B cell (primary cell): ENCODE results near the gene MYO1E. TPM values are rescaled to one million over a fixed set of nuclear protein-coding genes. Genes with fewer than 3 reads are reported as not detected.

Source experiments
- ATAC-seq: fragments of 200-7000 bp; cut with Tn5 transposase; one replicate; pipeline ENCODE4 v1.10.0; 2021; ENCODE audit warnings: low read depth, mild to moderate bottlenecking, moderate number of reproducible peaks, moderate library complexity
- CTCF ChIA-PET: fragments of 350-600 bp; sonication (Branson Sonifier 250); formaldehyde crosslinking; loops from one replicate; lab custom pipeline; 2021; ENCODE audit warnings: antibody characterized with exemption, inconsistent platforms; lab: Charles Lee
- POLR2A ChIA-PET: fragments of 350-600 bp; sonication (Branson Sonifier 250); formaldehyde crosslinking; loops from one replicate; lab custom pipeline; 2021; ENCODE audit warnings: antibody characterized with exemption; lab: Charles Lee
- DNase-seq: peaks from one replicate; pipeline ENCODE4 v3.0.0; 2013
- H2AFZ ChIP-seq: 2 replicates; pipeline ENCODE4 v1.6.1; 2012; ENCODE audit warnings: mild to moderate bottlenecking, low read depth, low read length; ENCODE audit not compliant: insufficient read depth, poor library complexity, severe bottlenecking
- H3K27ac ChIP-seq, 2 donors: 1 replicate in 1 of 2; 2 replicates in 1 of 2; pipeline ENCODE4 v1.5.1; 2012 to 2013; ENCODE audit warnings: low read length in 2 of 2, mild to moderate bottlenecking in 2 of 2, moderate library complexity in 1 of 2
- H3K27me3 ChIP-seq, 4 experiments: fragments of 200-600 bp in 1 of 4; sonication (generic) in 1 of 4; replicated peaks in 1 of 4; 1 replicate in 2 of 4; 2 replicates in 2 of 4; pipeline versions ENCODE4 v1.6.1 to v1.7.0; 2013 to 2016; ENCODE audit warnings: low read length in 3 of 4, mild to moderate bottlenecking in 2 of 4, mixed read lengths in 1 of 4, moderate library complexity in 1 of 4; ENCODE audit not compliant: insufficient read depth in 4 of 4, control insufficient read depth in 3 of 4; ENCODE audit errors: control extremely low read depth in 1 of 4
- H3K36me3 ChIP-seq, 2 experiments: replicated peaks in 1 of 2; 1 replicate in 1 of 2; 2 replicates in 1 of 2; pipeline versions ENCODE4 v1.6.1 to v1.7.1; 2013; ENCODE audit warnings: low read length in 1 of 2; ENCODE audit not compliant: insufficient read depth in 2 of 2, control insufficient read depth in 1 of 2; ENCODE audit errors: control extremely low read depth in 1 of 2, extremely low read depth in 1 of 2
- H3K4me1 ChIP-seq, 2 donors: fragments of 200-600 bp in 1 of 2; sonication (generic) in 1 of 2; 1 replicate in 1 of 2; 2 replicates in 1 of 2; pipeline versions ENCODE4 v1.5.1 to v1.6.1; 2013 to 2017; ENCODE audit warnings: low read length in 2 of 2; ENCODE audit not compliant: control insufficient read depth in 2 of 2, insufficient read depth in 2 of 2
- H3K4me2 ChIP-seq: replicated peaks from 2 replicates; pipeline ENCODE3; 2012; ENCODE audit warnings: mild to moderate bottlenecking, low read depth, low read length; ENCODE audit not compliant: poor library complexity, severe bottlenecking
- H3K4me3 ChIP-seq, 5 experiments: fragments of 200-600 bp in 1 of 5; sonication (generic) in 1 of 5; 1 replicate in 3 of 5; 2 replicates in 2 of 5; pipeline versions ENCODE4 v1.5.1 to v1.7.0; 2011 to 2016; ENCODE audit warnings: low read length in 4 of 5, mild to moderate bottlenecking in 4 of 5, low read depth in 2 of 5, control low read depth in 1 of 5, moderate library complexity in 1 of 5; ENCODE audit not compliant: insufficient read depth in 1 of 5; ENCODE audit errors: control extremely low read depth in 1 of 5, extremely low read depth in 1 of 5
- H3K79me2 ChIP-seq: fragments of 200-600 bp; sonication (generic); one replicate; pipeline ENCODE4 v1.6.0; 2016; ENCODE audit warnings: low read length; ENCODE audit not compliant: control insufficient read depth, insufficient read depth
- H3K9ac ChIP-seq: fragments of 200-600 bp; sonication (generic); 2 replicates; pipeline ENCODE4 v1.6.1; 2017; ENCODE audit warnings: mild to moderate bottlenecking, low read length, moderate library complexity
- H3K9me3 ChIP-seq, 3 donors: one replicate each; pipeline versions ENCODE4 v1.6.1 to v1.7.1; 2013; ENCODE audit warnings: low read length in 2 of 3; ENCODE audit not compliant: control insufficient read depth in 2 of 3, insufficient read depth in 1 of 3; ENCODE audit errors: control extremely low read depth in 1 of 3
- H4K20me1 ChIP-seq: 2 replicates; pipeline ENCODE4 v1.6.0; 2012; ENCODE audit warnings: mild to moderate bottlenecking, low read length; ENCODE audit not compliant: insufficient read depth, control insufficient read depth, poor library complexity, severe bottlenecking
- H3K27ac Mint-ChIP-seq: one replicate; pipeline ENCODE4 v1.8.0; 2021; ENCODE audit warnings: mixed read lengths
- H3K27me3 Mint-ChIP-seq: one replicate; pipeline ENCODE4 v1.8.0; 2021; ENCODE audit warnings: mixed read lengths
- H3K4me1 Mint-ChIP-seq: one replicate; pipeline ENCODE4 v1.8.0; 2021; ENCODE audit warnings: mixed read lengths
- H3K4me3 Mint-ChIP-seq: one replicate; pipeline ENCODE4 v1.8.0; 2021; ENCODE audit warnings: mixed read lengths
- H3K9me3 Mint-ChIP-seq: one replicate; pipeline ENCODE4 v1.8.0; 2022; ENCODE audit warnings: mixed read lengths; ENCODE audit not compliant: insufficient read depth
- EZH2 ChIP-seq: IDR thresholded peaks from 2 replicates; pipeline ENCODE4 v1.6.1; 2012; ENCODE audit warnings: borderline replicate concordance, low read depth, mild to moderate bottlenecking, moderate library complexity, low read length; ENCODE audit not compliant: insufficient read depth, poor library complexity, severe bottlenecking
- WGBS: methylation state at CpG from one replicate; pipeline ENCODE4 v1.1.5; 2013; ENCODE audit warnings: missing lambda C conversion rate; ENCODE audit not compliant: insufficient coverage; 5-methylcytosine and 5-hydroxymethylcytosine counted together
- intact Hi-C: fragments of 100-400 bp; cut with micrococcal nuclease; formaldehyde crosslinking; loops from one replicate; pipeline ENCODE4 v1.10.0; 2022
- polyA plus RNA-seq: library from polyadenylated mRNA; depleted of rRNA; stranded (reverse); fragments of >200 nt; gene quantifications from 2 replicates; pipeline ENCODE4 v1.2.3, GENCODE V29; 2012
- total RNA-seq, 2 donors: library from RNA; stranded (reverse); fragments of 120-200 nt in 1 of 2; gene quantifications; 1 replicate in 1 of 2; 2 replicates in 1 of 2; pipeline versions ENCODE4 v1.2.3 to v1.2.4, GENCODE V29; 2013 to 2022
- TF ChIP-seq, protein P1 (sequence below): fragments of 200-600 bp; IDR thresholded peaks from one replicate; pipeline ENCODE4 v1.8.0; 2022; ENCODE audit warnings: antibody characterized with exemption, mild to moderate bottlenecking

The MYO1E gene
- total and polyA plus RNA-seq, 2 donors (not counting 1 experiment from before 2014, with no cell fraction given) = 11.9 to 100.0 TPM

DNA sequence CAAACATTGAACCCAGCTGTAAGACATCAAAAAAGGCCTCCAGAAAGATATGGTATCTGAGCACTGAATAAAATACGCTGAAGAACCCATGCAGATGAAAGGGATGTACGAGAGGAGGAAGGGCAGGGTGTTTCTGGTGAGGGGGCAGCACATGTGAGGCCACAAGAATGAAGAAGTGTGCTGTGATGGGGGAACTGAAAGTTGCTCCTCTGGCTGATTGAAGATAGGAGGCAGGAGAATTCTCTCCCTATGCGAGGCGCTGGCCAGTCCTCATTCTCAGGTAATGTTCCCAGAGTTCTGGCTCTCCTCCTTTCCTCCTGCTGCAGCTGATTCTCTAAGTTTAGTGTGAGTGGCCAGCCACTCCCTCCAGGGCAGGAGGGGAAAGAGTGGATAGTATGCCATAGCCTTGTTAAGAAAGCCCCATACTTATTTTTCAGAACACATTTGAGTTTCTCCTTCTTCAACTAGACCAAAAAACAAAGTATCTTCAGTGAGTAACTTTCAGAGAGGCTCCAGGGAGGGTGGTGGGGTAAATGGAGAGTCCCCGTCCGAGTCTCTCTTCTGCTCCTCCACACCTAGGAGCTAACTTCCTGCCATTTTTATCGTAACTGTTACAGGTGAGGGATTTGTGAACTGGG is 26.9 kb upstream of the MYO1E start:
- DNase-seq (peak; percentile 89), ATAC-seq (peak; percentile 95)
- intact Hi-C loops = loop anchor here (1.0 to 5.0 kb wide), 4 partner anchors 14 to 99 kb away; partner anchors contain the start of gene MYO1E
- H3K4me3 Mint-ChIP-seq = peak overlapping the region; percentile 80
- Histone ChIP-seq H3K4me2 (peak overlapping the region; percentile 81), H3K79me2 (peaks cover 25% of the 10 kb centered on the region), H3K9ac (peak overlapping the region; percentile 48), H3K4me3 (peak overlapping the region; percentile 21 to 48 (median 35)), H3K9me3 (no peaks in the 10 kb centered on the region), H3K36me3 (no peaks in the 10 kb centered on the region), H3K4me1 (peaks cover 73 to 81% of the 10 kb centered on the region in 2 donors), H4K20me1 (no peaks in the 10 kb centered on the region), H2AFZ (peak overlapping the region; percentile 17), H3K27me3 (no peaks in the 10 kb centered on the region), H3K27ac (peak overlapping the region; percentile 70 to 89)
- ChIA-PET POLR2A (interaction anchor here (0.7 to 2.0 kb wide), 3 partner anchors 11 to 155 kb away, joined by 3 to 7 read pairs (median 5); no protein-coding TSS in a partner anchor), CTCF (interaction anchor here (1.1 to 3.3 kb wide), 5 partner anchors 11 to 162 kb away, joined by 3 to 27 read pairs (median 3); no protein-coding TSS in a partner anchor)
- peaks cover 78% of the 10 kb centered on the region for H3K4me1 Mint-ChIP-seq
- H3K27ac Mint-ChIP-seq = peak overlapping the region; percentile 93
- WGBS = 0% methylated on average over 2 of the region's 7 CpGs
- no peaks in the 10 kb centered on the region for H3K27me3 Mint-ChIP-seq
- no peaks in the 10 kb centered on the region for H3K9me3 Mint-ChIP-seq
- no peak for TF ChIP-seq EZH2
- TF ChIP-seq, protein P1, sequence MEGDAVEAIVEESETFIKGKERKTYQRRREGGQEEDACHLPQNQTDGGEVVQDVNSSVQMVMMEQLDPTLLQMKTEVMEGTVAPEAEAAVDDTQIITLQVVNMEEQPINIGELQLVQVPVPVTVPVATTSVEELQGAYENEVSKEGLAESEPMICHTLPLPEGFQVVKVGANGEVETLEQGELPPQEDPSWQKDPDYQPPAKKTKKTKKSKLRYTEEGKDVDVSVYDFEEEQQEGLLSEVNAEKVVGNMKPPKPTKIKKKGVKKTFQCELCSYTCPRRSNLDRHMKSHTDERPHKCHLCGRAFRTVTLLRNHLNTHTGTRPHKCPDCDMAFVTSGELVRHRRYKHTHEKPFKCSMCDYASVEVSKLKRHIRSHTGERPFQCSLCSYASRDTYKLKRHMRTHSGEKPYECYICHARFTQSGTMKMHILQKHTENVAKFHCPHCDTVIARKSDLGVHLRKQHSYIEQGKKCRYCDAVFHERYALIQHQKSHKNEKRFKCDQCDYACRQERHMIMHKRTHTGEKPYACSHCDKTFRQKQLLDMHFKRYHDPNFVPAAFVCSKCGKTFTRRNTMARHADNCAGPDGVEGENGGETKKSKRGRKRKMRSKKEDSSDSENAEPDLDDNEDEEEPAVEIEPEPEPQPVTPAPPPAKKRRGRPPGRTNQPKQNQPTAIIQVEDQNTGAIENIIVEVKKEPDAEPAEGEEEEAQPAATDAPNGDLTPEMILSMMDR = no peak

DNA sequence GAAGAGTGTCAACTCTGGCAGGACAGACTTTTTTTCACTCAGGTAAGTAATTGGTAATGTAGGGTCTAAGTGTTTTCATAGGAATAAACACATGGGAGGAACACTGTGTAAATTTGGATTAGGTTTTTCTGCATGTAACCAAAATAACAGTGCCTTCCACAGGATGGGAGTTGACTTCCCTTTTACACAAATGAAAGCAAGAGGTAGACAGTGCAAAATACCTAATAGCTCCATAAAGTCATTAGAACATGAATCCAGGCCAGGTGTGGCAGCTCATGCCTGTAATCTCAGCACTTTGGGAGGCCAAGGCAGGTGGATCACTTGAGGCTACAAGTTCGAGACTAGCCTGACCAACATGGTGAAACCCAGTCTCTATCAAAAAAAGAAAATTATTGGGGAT is 25.5 kb upstream of the MYO1E start:
- Mint-ChIP-seq H3K4me3 (peak overlapping the region; percentile 44), H3K27ac (peak overlapping the region; percentile 66), H3K27me3 (no peaks in the 10 kb centered on the region), H3K9me3 (no peaks in the 10 kb centered on the region), H3K4me1 (peaks cover 74% of the 10 kb centered on the region)
- Histone ChIP-seq H3K4me3 (no peak overlapping the region), H3K27ac (peak overlapping the region; percentile 70 to 89), H3K27me3 (no peaks in the 10 kb centered on the region), H4K20me1 (no peaks in the 10 kb centered on the region), H3K4me1 (peaks cover 73 to 77% of the 10 kb centered on the region in 2 donors), H3K9ac (peak overlapping the region; percentile 7), H2AFZ (no peak overlapping the region), H3K79me2 (peaks cover 11% of the 10 kb centered on the region), H3K9me3 (no peaks in the 10 kb centered on the region), H3K4me2 (peak overlapping the region; percentile 81), H3K36me3 (no peaks in the 10 kb centered on the region)
- ATAC-seq (no peak), DNase-seq (peak; percentile 40)
- ChIA-PET CTCF (interaction anchor here (0.8 to 3.3 kb wide), 6 partner anchors 12 to 151 kb away, joined by 3 to 27 read pairs (median 4); no protein-coding TSS in a partner anchor), POLR2A (interaction anchor here (0.6 to 0.8 kb wide), 2 partner anchors 15 kb away, joined by 3 read pairs; no protein-coding TSS in a partner anchor)
- WGBS = no CpG with 5 or more reads among the region's 1 CpG
- intact Hi-C loops = loop anchor here (2.0 to 5.0 kb wide), 2 partner anchors 25 to 46 kb away; partner anchors contain the start of gene MYO1E
- no peak for TF ChIP-seq EZH2
- TF ChIP-seq, protein P1 = no peak
